GM21390 (cell line): ENCODE data around the gene CHD9NB.
"Not testable (repeated sequence)": the region's sequence is repeated elsewhere in the genome, so short reads cannot be mapped to it uniquely, and the experiment has no call there.

Experiments
- ATAC-seq: cut with Tn5 transposase; IDR thresholded peaks from one replicate; pipeline ENCODE4 v1.9.1; 2021; ENCODE audit not compliant: unreplicated experiment

Gene CHD9NB

GRCh38 chr16:53058441-53058840 is 5.7 kb upstream of the CHD9NB start:
- no peak for ATAC-seq

GRCh38 chr16:53057658-53058057 is 5.0 kb upstream of the CHD9NB start:
- ATAC-seq: no peak

- ATAC-seq: no peak
These were observed 3.7 kb upstream of the CHD9NB start for GRCh38 chr16:53056392-53056881.

GRCh38 chr16:53055541-53056391 is 3.1 kb upstream of the CHD9NB start:
- no peak for ATAC-seq

GRCh38 chr16:53054670-53055485 is 2.2 kb upstream of the CHD9NB start, which contains the start of gene CHD9:
Gene CHD9, plus strand, starts transcription at chr16:53054991. Its CDS starts 101,099 bp downstream, at chr16:53156090.
- peak; percentile 78 for ATAC-seq

GRCh38 chr16:53053967-53054669 is 1.4 kb upstream of the CHD9NB start:
- ATAC-seq: peak; percentile 21

GRCh38 chr16:53051255-53051654 is 1.4 kb downstream of the CHD9NB start:
- not testable (repeated sequence) for ATAC-seq

GRCh38 chr16:53048139-53048915 is 4.4 kb downstream of the CHD9NB start:
- no peak for ATAC-seq

GRCh38 chr16:53047515-53047914 is 5.2 kb downstream of the CHD9NB start:
- ATAC-seq: not testable (repeated sequence)

- ATAC-seq: no peak
These were observed 7.1 kb downstream of the CHD9NB start for GRCh38 chr16:53045341-53046220.

- ATAC-seq: no peak
These were observed 8.6 kb downstream of the CHD9NB start for GRCh38 chr16:53043986-53044601.

- no peak for ATAC-seq
These were observed 9.3 kb downstream of the CHD9NB start for GRCh38 chr16:53043428-53043831.

- ATAC-seq: no peak
These were observed 10.4 kb downstream of the CHD9NB start for GRCh38 chr16:53042235-53042701.

GRCh38 chr16:53041320-53042051 is 11.2 kb downstream of the CHD9NB start:
- ATAC-seq: peak; percentile 79

- no peak for ATAC-seq
These were observed 11.9 kb downstream of the CHD9NB start for GRCh38 chr16:53040788-53041187.

- not testable (repeated sequence) for ATAC-seq
These were observed 16.0 kb downstream of the CHD9NB start for GRCh38 chr16:53036711-53037110.

GRCh38 chr16:53036066-53036465 is 16.6 kb downstream of the CHD9NB start:
- no peak for ATAC-seq
